Measurements from ENCODE around the gene LIME1.

The LIME1 gene, protein sequence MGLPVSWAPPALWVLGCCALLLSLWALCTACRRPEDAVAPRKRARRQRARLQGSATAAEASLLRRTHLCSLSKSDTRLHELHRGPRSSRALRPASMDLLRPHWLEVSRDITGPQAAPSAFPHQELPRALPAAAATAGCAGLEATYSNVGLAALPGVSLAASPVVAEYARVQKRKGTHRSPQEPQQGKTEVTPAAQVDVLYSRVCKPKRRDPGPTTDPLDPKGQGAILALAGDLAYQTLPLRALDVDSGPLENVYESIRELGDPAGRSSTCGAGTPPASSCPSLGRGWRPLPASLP

GRCh38 chr20:63735859-63736718, at the start of gene LIME1:
TSS of gene LIME1 (plus strand) at chr20:63736664. CDS start at chr20:63737550, 886 bp downstream.
- DNase-seq: no peak

DNA sequence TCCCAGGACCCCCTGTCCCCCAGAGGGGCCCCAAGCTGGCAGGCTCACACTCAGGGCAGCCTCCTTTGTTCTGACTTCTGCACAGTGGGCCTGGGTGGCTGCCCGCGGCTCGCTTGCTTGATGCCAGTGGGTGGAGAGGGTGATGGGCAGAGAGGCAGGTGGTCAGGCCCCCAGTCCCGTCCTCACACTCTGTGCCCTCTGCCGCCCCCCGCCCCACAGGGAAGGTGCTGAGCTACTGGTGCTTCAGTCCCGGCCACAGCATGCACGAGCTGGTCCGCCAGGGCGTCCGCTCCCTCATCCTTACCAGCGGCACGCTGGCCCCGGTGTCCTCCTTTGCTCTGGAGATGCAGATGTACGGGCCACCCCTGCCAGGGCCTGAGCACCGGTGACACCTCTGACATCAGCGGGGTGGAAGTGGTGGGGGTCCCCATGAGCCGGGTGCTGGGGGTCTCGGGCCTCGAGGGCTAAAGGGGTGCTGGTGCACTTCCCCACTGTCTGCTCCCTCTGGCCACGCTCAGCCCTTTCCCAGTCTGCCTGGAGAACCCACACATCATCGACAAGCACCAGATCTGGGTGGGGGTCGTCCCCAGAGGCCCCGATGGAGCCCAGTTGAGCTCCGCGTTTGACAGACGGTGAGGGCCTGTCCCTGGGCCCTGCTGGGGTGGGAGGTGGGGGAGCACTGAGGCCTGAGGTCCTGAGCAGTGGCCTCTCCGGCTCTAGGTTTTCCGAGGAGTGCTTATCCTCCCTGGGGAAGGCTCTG, 48.9 kb upstream of the LIME1 start:
- no peak for DNase-seq

DNA sequence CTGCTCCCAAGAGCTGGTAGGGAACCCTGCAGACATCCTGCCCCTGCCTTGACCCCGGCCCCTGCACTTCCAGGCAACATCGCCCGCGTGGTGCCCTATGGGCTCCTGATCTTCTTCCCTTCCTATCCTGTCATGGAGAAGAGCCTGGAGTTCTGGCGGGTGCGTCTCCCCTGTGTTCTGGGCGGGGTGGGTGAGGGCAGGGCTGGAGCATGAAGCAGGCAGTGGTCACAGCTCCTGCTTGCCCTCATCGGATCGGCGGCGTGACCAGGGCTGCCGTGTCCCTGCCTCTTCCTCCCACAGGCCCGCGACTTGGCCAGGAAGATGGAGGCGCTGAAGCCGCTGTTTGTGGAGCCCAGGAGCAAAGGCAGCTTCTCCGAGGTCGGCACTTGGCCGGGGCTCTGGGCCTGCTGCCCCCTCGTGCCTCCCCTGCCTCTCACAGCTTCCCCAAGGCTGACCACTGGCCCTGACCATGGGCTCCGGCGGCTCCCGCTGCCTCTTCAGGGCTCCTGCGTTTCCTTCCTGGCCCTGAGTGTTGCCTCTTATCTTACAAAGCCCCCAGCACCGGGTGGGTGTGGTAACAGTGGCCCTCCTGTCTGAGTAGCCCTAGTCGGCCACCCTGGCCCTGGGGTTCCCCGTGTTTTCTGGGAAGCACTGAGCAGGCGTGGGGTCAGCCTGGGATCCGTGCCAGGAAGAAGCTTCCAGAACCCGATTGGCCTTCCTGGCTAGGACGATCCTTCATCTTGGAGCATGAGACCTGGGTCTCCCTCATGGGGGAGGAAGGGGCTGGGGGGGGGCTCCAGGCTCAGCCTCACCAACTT, 48.0 kb upstream of the LIME1 start:
- DNase-seq: no peak

GRCh38 chr20:63689046-63690002, 47.1 kb upstream of the LIME1 start:
- DNase-seq: no peak

DNA sequence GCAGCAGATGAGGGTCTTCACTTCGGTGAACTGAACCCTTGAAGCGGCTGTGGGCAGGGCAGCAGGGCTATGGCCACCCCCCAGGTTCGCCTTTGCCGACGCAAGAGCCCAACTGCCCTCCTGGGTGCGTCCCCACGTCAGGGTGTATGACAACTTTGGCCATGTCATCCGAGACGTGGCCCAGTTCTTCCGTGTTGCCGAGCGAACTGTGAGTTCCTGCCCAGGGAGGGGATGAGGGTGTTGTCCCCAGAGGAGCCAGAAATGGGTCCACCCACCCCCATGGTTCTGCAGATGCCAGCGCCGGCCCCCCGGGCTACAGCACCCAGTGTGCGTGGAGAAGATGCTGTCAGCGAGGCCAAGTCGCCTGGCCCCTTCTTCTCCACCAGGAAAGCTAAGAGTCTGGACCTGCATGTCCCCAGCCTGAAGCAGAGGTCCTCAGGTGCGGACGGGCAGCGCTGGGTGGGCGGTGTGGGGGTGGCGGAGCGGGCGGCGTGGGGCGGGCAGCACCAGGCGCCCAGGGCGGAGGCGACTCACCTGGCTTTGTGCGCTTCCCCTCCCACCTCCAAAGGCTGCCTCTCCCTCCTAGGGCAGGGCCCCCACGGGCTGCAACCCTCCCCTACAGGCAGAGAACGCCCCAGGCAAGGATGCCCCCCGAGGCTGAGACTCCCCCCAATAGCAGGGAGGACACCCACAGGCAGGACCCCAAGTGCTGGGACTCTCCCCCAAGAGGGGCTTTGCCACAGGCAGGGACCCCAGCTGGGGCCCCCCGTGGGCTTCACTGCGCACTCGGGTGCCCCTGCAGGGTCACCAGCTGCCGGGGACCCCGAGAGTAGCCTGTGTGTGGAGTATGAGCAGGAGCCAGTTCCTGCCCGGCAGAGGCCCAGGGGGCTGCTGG, 46.2 kb upstream of the LIME1 start:
- DNase-seq: no peak

DNA sequence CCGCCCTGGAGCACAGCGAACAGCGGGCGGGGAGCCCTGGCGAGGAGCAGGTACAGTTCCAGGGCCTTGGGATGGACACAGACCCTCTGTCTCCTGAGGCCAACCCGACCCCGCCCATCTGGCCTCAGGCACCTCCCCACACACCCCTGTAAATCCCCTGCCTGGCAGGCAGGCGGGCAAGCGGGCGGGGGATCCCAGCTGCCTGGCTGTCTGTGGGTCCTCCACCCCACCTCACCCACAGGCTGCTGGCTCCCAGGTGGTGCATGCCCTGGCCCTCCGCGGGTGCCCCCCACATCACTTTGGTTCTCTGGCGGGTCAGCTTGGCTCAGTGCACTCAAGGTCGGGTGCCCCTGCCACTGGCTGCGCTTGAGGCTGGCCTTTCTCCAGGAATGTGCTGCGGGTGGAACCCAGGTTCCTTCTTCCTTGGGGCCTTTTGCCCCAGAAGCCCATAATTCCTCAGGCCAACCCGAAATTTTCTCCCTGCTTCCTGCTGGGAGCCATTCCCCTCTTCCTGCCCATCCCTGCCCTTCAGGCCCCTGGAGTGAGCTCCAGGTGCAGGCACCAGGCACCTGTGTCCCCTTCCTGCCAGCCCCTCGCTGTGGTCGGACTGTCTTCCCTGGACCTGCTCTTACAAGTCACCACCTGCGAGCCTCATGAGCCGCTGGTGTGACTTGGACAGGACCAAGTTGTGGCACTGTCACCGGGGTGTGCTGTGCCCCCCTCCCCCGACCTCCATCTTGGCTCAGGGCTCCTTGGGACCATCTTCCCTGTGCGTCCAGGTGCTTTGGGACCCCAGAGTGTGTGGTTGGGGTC, 45.4 kb upstream of the LIME1 start:
- no peak for DNase-seq

DNA sequence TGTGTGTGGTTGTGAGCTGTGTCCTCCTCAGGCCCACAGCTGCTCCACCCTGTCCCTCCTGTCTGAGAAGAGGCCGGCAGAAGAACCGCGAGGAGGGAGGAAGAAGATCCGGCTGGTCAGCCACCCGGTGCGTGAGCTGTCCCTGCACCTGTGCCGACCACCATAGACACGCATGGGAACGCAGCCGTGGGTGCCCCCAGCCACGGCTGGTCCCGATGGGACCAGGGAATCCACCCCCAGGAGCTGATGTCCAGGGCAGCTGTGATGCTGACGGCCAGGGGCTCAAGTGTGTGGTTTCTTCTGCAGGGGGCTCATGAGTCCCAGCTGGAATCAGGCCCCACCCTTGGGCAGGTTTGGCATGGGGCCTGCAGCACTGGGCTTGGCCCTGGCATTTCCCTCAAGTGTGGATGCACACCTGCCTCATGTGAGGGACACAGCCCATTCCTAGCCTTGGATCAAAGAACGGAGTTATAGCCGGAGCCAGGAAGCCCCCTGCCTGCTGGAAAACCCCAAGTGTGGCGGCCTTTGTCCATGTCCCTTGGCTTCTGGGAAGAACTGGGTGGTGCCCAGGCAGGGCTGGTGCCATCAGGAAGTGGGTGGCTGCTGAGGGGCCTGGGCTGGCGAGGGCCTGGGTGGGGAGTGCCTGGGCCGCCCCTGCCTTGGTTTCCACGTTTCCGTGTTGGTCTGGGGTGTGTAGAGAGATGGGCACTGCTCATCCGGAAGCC, 44.6 kb upstream of the LIME1 start:
- no peak for DNase-seq

DNA sequence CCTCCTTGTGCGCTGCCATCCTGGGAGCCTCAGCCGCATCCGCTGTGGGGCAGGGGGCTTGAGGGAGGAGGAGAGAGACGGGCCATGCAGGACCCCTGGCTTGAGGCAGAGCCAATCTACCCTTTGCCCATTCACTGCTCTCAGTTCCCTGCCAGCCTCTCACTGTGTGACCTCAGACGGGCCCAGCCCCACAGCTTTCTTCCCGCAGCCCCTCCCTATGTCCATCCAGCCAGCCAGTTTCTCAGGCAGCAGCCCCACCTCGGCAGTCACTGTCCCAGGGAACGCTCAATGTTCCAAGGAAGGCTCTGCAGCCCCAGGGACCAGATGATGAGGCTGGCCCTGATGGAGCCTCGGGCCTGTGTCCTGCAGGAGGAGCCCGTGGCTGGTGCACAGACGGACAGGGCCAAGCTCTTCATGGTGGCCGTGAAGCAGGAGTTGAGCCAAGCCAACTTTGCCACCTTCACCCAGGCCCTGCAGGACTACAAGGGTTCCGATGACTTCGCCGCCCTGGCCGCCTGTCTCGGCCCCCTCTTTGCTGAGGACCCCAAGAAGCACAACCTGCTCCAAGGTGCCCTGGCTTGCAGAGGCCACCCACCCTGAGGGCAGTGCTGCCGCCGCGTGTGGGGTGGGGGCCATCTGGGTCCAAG, 43.9 kb upstream of the LIME1 start:
- no peak for DNase-seq

DNA sequence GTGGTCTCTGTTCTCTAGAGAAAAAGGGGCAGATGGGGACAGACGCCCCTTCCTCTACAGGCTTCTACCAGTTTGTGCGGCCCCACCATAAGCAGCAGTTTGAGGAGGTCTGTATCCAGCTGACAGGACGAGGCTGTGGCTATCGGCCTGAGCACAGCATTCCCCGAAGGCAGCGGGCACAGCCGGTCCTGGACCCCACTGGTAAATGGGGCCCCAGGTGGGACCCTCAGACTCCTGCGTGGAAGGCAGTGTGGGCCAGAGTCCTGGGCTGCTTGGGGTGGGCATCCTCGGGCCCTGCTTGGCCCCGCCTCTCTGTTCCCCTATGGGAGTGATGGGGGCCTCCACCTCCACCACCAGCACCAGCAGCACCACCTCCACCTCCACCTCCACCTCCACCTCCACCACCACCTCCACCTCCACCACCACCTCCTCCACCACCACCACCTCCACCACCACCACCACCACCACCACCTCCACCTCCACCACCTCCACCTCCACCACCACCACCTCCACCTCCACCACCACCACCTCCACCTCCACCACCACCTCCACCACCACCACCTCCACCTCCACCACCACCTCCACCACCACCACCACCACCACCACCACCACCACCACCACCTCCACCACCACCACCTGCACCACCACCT, 43.3 kb upstream of the LIME1 start:
- DNase-seq: no peak

GRCh38 chr20:63693733-63694583, 42.5 kb upstream of the LIME1 start:
- DNase-seq: no peak

- DNase-seq: no peak
Observed at GRCh38 chr20:63694584-63695423, 41.7 kb upstream of the LIME1 start.

DNA sequence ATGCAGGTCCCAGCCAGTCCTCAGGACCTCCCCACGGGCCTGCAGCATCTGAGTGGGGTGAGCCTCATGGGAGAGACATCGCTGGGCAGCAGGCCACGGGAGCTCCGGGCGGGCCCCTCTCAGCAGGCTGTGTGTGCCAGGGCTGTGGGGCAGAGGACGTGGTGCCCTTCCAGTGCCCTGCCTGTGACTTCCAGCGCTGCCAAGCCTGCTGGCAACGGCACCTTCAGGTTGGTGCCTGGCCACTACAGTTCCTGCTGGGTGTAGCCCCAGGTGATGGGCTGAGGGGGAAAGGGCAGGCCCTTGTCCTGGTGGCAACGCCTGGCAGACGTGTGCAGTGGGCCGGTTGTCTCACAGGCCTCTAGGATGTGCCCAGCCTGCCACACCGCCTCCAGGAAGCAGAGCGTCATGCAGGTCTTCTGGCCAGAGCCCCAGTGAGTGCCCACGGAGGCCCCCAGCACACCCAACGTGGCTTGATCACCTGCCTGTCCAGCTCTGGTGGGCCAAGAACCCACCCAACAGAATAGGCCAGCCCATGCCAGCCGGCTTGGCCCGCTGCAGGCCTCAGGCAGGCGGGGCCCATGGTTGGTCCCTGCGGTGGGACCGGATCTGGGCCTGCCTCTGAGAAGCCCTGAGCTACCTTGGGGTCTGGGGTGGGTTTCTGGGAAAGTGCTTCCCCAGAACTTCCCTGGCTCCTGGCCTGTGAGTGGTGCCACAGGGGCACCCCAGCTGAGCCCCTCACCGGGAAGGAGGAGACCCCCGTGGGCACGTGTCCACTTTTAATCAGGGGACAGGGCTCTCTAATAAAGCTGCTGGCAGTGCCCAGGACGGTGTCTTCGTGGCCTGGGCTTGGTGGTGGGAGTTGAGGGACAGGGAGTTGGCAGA, 40.8 kb upstream of the LIME1 start:
- no peak for DNase-seq

GRCh38 chr20:63696306-63696627, 40.2 kb upstream of the LIME1 start:
- no peak for DNase-seq

GRCh38 chr20:63696628-63697356, 39.7 kb upstream of the LIME1 start, which contains the start of gene TNFRSF6B:
TSS of gene TNFRSF6B (plus strand) at chr20:63696652. CDS start at chr20:63696768, 116 bp downstream.
- DNase-seq: no peak
